ENCODE data around the gene FBXL20. TPM values are rescaled to one million over a fixed set of nuclear protein-coding genes. Genes with fewer than 3 reads are reported as not detected.

Gene FBXL20
- total and polyA plus RNA-seq, 2 donors (not counting 1 experiment from before 2014, with no cell fraction given), result 7.6 to 14.5 TPM

DNA sequence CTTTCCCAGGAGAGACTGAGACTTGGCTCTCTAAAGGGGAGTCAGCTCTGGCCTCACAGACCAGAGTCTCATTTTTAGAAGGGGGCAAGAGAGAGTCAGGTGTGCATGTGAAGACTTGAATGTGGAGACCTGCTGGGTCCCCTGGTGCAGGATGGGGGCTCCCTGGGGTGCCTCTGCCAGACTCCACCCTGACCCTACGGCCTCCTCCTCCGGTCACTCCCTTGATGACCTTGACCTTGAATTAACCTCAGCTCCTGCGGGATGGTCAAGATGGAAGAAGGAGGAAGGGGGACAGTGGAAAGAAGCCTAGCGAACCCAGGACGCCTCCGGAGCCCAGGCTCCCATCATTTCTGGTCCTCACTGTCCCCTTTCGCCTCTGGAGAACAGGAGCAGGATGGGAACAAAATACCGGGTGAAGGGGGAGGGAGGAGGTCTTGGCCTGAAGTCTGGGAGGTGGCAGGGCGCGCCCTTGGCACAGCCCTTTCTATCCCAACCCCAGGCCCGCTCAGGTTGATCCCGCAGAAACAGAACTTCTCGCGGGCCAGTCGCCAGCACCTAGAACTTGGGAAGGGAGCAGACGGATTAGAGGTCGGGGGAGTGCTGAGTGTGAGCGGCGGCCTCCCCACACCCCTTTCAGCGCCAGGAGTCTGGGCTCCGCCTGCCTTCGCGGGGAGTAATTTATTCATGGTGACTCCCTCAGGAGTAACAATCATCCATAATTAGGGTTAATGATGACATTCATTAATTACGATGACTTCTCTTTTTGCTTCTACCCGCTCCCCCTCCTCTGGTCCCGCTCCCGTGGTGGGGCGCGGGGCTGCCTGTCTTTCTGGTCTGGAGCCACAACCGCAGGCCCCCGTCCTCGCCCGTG is 177.3 kb downstream of the FBXL20 start:
- Histone ChIP-seq H3K27me3 (ENCODE audit: control insufficient read depth, insufficient read depth, low read length) (peaks cover 55% of the 10 kb centered on the region), H3K27ac (ENCODE audit: insufficient read depth, low read length) (no peak overlapping the region), H2AFZ (ENCODE audit: low read length) (no peak overlapping the region), H3K36me3 (ENCODE audit: control insufficient read depth, insufficient read depth, low read length) (no peaks in the 10 kb centered on the region), H3K9ac (ENCODE audit: insufficient read depth, low read length) (no peak overlapping the region), H3K4me1 (ENCODE audit: control insufficient read depth, extremely low read depth, insufficient read depth, low read length) (no peaks in the 10 kb centered on the region), H3K9me3 (ENCODE audit: control insufficient read depth, insufficient read depth, low read depth, low read length) (no peaks in the 10 kb centered on the region), H4K20me1 (ENCODE audit: control insufficient read depth, extremely low read depth, insufficient read depth, low read length) (no peaks in the 10 kb centered on the region), H3K79me2 (ENCODE audit: control insufficient read depth, insufficient read depth, low read length) (no peaks in the 10 kb centered on the region), H3K4me3 (replicated peaks in 1 of 4; ENCODE audit: control extremely low read depth in 1 of 4, insufficient read depth in 1 of 4, low read depth in 3 of 4, low read length in 4 of 4) (no peak overlapping the region), H3K4me2 (ENCODE audit: extremely low read depth, insufficient read depth, low read length) (no peak overlapping the region)
- DNase-seq (ENCODE audit: low read depth in 2 of 2), result no peak
- TF ChIP-seq, protein P1, sequence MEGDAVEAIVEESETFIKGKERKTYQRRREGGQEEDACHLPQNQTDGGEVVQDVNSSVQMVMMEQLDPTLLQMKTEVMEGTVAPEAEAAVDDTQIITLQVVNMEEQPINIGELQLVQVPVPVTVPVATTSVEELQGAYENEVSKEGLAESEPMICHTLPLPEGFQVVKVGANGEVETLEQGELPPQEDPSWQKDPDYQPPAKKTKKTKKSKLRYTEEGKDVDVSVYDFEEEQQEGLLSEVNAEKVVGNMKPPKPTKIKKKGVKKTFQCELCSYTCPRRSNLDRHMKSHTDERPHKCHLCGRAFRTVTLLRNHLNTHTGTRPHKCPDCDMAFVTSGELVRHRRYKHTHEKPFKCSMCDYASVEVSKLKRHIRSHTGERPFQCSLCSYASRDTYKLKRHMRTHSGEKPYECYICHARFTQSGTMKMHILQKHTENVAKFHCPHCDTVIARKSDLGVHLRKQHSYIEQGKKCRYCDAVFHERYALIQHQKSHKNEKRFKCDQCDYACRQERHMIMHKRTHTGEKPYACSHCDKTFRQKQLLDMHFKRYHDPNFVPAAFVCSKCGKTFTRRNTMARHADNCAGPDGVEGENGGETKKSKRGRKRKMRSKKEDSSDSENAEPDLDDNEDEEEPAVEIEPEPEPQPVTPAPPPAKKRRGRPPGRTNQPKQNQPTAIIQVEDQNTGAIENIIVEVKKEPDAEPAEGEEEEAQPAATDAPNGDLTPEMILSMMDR (conservative IDR thresholded peaks at IDR 0.05 in 1 of 2, IDR thresholded peaks at IDR 0.05 in 1 of 2; ENCODE audit: low read depth in 1 of 2, low read length in 2 of 2), result no peak
- TF ChIP-seq EZH2 (IDR thresholded peaks at IDR 0.05; ENCODE audit: low read length, missing control alignments), result no peak

DNA sequence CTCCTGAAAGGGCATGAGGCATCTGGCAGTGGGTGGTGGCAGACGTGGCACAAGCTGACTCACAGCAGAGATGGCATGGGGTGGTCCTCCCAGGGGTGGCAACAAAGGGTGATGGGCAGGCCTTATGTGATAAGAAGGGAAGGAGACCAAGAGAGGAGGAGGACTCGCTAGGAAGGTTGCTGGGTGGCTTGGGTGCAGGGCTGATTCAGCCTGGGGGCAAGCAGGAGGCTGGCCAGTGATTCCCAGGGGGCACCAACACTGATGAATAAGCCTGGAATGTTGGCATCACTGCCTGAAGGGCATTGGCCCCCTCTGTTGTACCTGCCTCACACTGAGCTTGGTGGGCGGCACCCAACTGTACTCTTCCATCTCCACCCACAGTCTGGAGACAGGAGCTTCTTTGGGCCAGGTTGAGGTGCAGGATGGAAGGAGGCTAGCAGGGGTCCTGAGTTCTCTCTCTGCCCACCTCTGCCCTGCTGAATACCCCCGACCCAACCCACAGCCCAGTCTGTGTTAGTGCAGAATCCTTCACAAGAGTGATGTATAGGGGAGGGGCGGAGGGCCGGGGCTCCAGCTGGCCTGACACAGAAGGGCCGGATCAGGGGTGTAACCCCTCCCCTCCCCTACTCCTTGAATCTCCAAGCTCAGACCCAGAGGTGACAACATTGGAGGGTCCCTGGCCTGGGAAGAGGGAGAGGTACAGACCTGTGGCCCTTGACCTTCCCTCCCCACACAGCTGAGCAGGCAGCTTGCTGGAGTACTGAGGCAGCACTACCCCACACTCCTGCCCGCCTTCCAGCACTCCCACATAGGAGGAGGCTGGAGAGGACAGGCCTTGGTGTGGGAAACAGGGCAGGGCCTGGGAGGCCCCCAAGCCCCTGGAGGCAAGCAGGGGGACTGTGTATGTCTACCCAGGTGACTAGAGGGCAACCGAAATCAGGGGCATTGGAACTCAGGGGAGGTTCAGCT is 178.3 kb downstream of the FBXL20 start:
- no peak overlapping the region for H3K27ac ChIP-seq (ENCODE audit: insufficient read depth, low read length)
- H3K9ac ChIP-seq (ENCODE audit: insufficient read depth, low read length), result no peak overlapping the region
- no peak for DNase-seq (ENCODE audit: low read depth in 2 of 2)
- H3K9me3 ChIP-seq (ENCODE audit: control insufficient read depth, insufficient read depth, low read depth, low read length), result no peaks in the 10 kb centered on the region
- no peaks in the 10 kb centered on the region for H3K36me3 ChIP-seq (ENCODE audit: control insufficient read depth, insufficient read depth, low read length)
- no peak overlapping the region for H3K4me2 ChIP-seq (ENCODE audit: extremely low read depth, insufficient read depth, low read length)
- H4K20me1 ChIP-seq (ENCODE audit: control insufficient read depth, extremely low read depth, insufficient read depth, low read length), result no peaks in the 10 kb centered on the region
- no peak overlapping the region for H3K4me3 ChIP-seq (replicated peaks in 1 of 4; ENCODE audit: control extremely low read depth in 1 of 4, insufficient read depth in 1 of 4, low read depth in 3 of 4, low read length in 4 of 4)
- H3K79me2 ChIP-seq (ENCODE audit: control insufficient read depth, insufficient read depth, low read length), result no peaks in the 10 kb centered on the region
- H3K4me1 ChIP-seq (ENCODE audit: control insufficient read depth, extremely low read depth, insufficient read depth, low read length), result no peaks in the 10 kb centered on the region
- no peak for TF ChIP-seq EZH2 (IDR thresholded peaks at IDR 0.05; ENCODE audit: low read length, missing control alignments)
- TF ChIP-seq, protein P1 (conservative IDR thresholded peaks at IDR 0.05 in 1 of 2, IDR thresholded peaks at IDR 0.05 in 1 of 2; ENCODE audit: low read depth in 1 of 2, low read length in 2 of 2), result no peak
- no peak overlapping the region for H2AFZ ChIP-seq (ENCODE audit: low read length)
- H3K27me3 ChIP-seq (ENCODE audit: control insufficient read depth, insufficient read depth, low read length), result peaks cover 60% of the 10 kb centered on the region

DNA sequence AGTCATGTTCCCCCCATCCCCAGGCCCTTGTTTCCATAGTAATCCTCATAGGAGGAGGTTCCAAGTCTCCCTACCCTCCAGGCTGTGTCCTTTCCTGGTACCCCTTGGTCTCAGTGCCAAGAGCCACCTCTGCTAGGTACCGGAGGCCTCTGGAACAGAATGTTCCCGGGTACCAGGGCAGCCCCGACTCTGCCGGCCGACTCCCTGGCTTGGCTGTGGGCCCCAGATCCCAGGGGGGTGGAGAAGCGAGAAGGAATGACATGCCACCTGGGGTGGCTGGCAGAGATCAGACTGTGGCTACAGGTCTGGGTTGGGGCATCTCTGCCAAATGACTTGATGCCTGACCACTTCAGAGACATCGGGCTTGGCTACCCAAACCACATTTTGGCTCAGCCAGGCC is 179.3 kb downstream of the FBXL20 start:
- no peaks in the 10 kb centered on the region for H3K4me1 ChIP-seq (ENCODE audit: control insufficient read depth, extremely low read depth, insufficient read depth, low read length)
- no peak for DNase-seq (ENCODE audit: low read depth in 2 of 2)
- no peaks in the 10 kb centered on the region for H3K79me2 ChIP-seq (ENCODE audit: control insufficient read depth, insufficient read depth, low read length)
- H4K20me1 ChIP-seq (ENCODE audit: control insufficient read depth, extremely low read depth, insufficient read depth, low read length), result no peaks in the 10 kb centered on the region
- no peaks in the 10 kb centered on the region for H3K36me3 ChIP-seq (ENCODE audit: control insufficient read depth, insufficient read depth, low read length)
- H3K9ac ChIP-seq (ENCODE audit: insufficient read depth, low read length), result no peak overlapping the region
- H2AFZ ChIP-seq (ENCODE audit: low read length), result no peak overlapping the region
- peaks cover 60% of the 10 kb centered on the region for H3K27me3 ChIP-seq (ENCODE audit: control insufficient read depth, insufficient read depth, low read length)
- no peak overlapping the region for H3K4me2 ChIP-seq (ENCODE audit: extremely low read depth, insufficient read depth, low read length)
- TF ChIP-seq, protein P1 (conservative IDR thresholded peaks at IDR 0.05 in 1 of 2, IDR thresholded peaks at IDR 0.05 in 1 of 2; ENCODE audit: low read depth in 1 of 2, low read length in 2 of 2), result no peak
- no peak for TF ChIP-seq EZH2 (IDR thresholded peaks at IDR 0.05; ENCODE audit: low read length, missing control alignments)
- H3K4me3 ChIP-seq (replicated peaks in 1 of 4; ENCODE audit: control extremely low read depth in 1 of 4, insufficient read depth in 1 of 4, low read depth in 3 of 4, low read length in 4 of 4), result no peak overlapping the region
- H3K9me3 ChIP-seq (ENCODE audit: control insufficient read depth, insufficient read depth, low read depth, low read length), result no peaks in the 10 kb centered on the region
- no peak overlapping the region for H3K27ac ChIP-seq (ENCODE audit: insufficient read depth, low read length)

Data from fibroblast of lung (primary cell).